HL-60 (cell line): ENCODE data around the gene SF3B1.
A peak's percentile ranks its signal among the peaks of the same experiment; 100 is the strongest.
"Not testable (repeated sequence)": the region's sequence is repeated elsewhere in the genome, so short reads cannot be mapped to it uniquely, and the experiment has no call there.

Source experiments
- DNase-seq, 2 experiments: peaks; one replicate each; pipeline ENCODE4 v3.0.0-alpha.2; 2010 to 2020; ENCODE audit warnings: low read depth in 1 of 2, low spot score in 1 of 2
- H3K27ac ChIP-seq: fragments of 250-450 bp; sonication (Bioruptor Pico); replicated peaks from 2 replicates; pipeline ENCODE4 v1.5.1; 2020; ENCODE audit warnings: mild to moderate bottlenecking, moderate library complexity
- H3K27me3 ChIP-seq: fragments of 250-450 bp; sonication (Bioruptor Pico); 2 replicates; pipeline ENCODE4 v1.5.1; 2021; ENCODE audit warnings: mild to moderate bottlenecking, moderate library complexity; ENCODE audit not compliant: insufficient read depth, poor library complexity, severe bottlenecking
- H3K4me3 ChIP-seq: replicated peaks from 2 replicates; pipeline ENCODE4 v1.5.1; 2011; ENCODE audit warnings: mild to moderate bottlenecking, control low read depth, low read length; ENCODE audit not compliant: insufficient read depth
- GABPA ChIP-seq: IDR thresholded peaks from 2 replicates; pipeline ENCODE4 v1.6.1; 2012; ENCODE audit warnings: low read depth
- POLR2AphosphoS5 ChIP-seq: IDR thresholded peaks from 2 replicates; pipeline ENCODE4 v1.6.1; 2012; ENCODE audit warnings: low read depth
- REST ChIP-seq: IDR thresholded peaks from 2 replicates; pipeline ENCODE4 v1.6.1; 2012; ENCODE audit warnings: low read depth; ENCODE audit not compliant: insufficient replicate concordance
- SPI1 ChIP-seq: IDR thresholded peaks from 2 replicates; pipeline ENCODE4 v1.6.1; 2012; ENCODE audit warnings: low read depth, mild to moderate bottlenecking, borderline replicate concordance
- TF ChIP-seq, protein P1 (sequence below): IDR thresholded peaks from one replicate; pipeline ENCODE4 v1.5.1; 2011; ENCODE audit warnings: low read length, control low read depth, inconsistent platforms; ENCODE audit not compliant: insufficient read depth

SF3B1 gene

DNA sequence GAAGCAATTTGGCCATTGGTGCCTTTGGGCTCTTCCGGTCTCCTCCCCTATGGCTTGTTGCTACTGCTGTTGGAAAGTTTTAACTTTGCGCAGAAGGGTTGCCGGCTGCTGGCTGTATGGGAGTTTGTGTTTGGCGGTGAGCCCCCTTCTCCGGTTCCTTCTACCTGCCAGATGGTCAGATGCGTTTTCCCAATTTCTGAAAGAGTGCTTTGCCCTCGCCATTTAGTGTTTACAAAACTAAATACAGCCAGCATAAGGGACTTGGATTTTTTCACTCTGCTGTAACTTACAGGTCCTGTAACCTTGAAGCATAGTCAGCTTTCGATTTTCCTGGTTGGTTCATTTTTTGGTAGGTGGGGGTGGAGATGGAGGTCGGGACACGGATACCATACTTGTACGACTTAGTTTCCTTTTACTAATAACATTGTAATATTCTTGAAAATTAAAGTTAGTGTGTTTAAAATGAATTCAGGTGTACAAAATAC, 19.1 kb upstream of the SF3B1 start:
- peak overlapping the region; percentile 59 for H3K4me3 ChIP-seq
- TF ChIP-seq SPI1: no peak
- no peak for TF ChIP-seq GABPA
- TF ChIP-seq POLR2AphosphoS5: no peak
- TF ChIP-seq, protein P1, sequence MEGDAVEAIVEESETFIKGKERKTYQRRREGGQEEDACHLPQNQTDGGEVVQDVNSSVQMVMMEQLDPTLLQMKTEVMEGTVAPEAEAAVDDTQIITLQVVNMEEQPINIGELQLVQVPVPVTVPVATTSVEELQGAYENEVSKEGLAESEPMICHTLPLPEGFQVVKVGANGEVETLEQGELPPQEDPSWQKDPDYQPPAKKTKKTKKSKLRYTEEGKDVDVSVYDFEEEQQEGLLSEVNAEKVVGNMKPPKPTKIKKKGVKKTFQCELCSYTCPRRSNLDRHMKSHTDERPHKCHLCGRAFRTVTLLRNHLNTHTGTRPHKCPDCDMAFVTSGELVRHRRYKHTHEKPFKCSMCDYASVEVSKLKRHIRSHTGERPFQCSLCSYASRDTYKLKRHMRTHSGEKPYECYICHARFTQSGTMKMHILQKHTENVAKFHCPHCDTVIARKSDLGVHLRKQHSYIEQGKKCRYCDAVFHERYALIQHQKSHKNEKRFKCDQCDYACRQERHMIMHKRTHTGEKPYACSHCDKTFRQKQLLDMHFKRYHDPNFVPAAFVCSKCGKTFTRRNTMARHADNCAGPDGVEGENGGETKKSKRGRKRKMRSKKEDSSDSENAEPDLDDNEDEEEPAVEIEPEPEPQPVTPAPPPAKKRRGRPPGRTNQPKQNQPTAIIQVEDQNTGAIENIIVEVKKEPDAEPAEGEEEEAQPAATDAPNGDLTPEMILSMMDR: no peak
- peak overlapping the region; percentile 88 for H3K27ac ChIP-seq
- peak in 1 of 2 experiments; percentile 58 for DNase-seq
- no peaks in the 10 kb centered on the region for H3K27me3 ChIP-seq

- Histone ChIP-seq H3K27ac (peak within 1 kb of the TSS; percentile 88), H3K4me3 (peak within 1 kb of the TSS; percentile 59), H3K27me3 (no peaks in the 10 kb centered on the region)
- TF ChIP-seq POLR2AphosphoS5: peak; percentile 71
- TF ChIP-seq, protein P1: no peak
- peak; percentile 47 for TF ChIP-seq REST
- TF ChIP-seq GABPA: peak; percentile 77
- no peak for TF ChIP-seq SPI1
- DNase-seq: peak; percentile 100
These were observed 18.5 kb upstream of the SF3B1 start, which contains the start of gene COQ10B for GRCh38 chr2:197453123-197453913. Gene COQ10B, plus strand, starts transcription at chr2:197453552. Its CDS starts 9 bp downstream, at chr2:197453561.

DNA sequence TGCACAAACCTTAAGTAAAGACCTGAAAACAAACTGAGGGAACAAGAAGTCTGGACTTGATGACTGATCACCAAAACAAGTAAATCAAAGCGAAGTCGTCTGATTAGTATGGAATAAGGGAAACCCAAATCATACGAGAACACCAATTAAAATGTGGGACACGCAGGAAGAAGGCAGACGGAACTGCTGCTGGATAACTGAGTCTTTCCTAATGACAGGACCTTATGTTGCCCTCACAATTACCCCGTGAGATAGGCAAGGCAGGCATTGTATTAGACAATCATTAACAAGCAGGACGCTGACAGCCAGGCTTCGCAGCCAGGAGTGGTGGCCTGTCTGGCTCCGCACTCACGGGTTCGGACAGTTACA, 17.9 kb upstream of the SF3B1 start:
- Histone ChIP-seq H3K4me3 (peak overlapping the region; percentile 56), H3K27me3 (no peaks in the 10 kb centered on the region), H3K27ac (peak overlapping the region; percentile 88)
- no peak for TF ChIP-seq GABPA
- no peak for TF ChIP-seq SPI1
- no peak for TF ChIP-seq POLR2AphosphoS5
- TF ChIP-seq REST: no peak
- TF ChIP-seq, protein P1: no peak
- DNase-seq: no peak

GRCh38 chr2:197450935-197451358, 16.1 kb upstream of the SF3B1 start:
- H3K27ac ChIP-seq, H3K4me3 ChIP-seq, DNase-seq, H3K27me3 ChIP-seq: not testable (repeated sequence)
